Naive thymus-derived CD8-positive, alpha-beta T cell (primary cell): ENCODE measurements around the gene ZNF33A. TPM values are rescaled to one million over a fixed set of nuclear protein-coding genes. Genes with fewer than 3 reads are reported as not detected.
"Not testable (repeated sequence)": the region's sequence is repeated elsewhere in the genome, so short reads cannot be mapped to it uniquely, and the experiment has no call there.

Experiments used
- ATAC-seq, 2 donors: fragments of 150-1000 bp; cut with Tn5 transposase in 1 of 2; sonication (Bioruptor Pico), chemical (Tn5 transposase) in 1 of 2; 1 replicate in 1 of 2; 2 replicates in 1 of 2; pipeline ENCODE4 v1.10.0; 2021; ENCODE audit warnings: mild to moderate bottlenecking in 2 of 2, moderate library complexity in 2 of 2
- POLR2A ChIA-PET: fragments of 350-600 bp; sonication (Branson Sonifier 250); formaldehyde crosslinking; loops from one replicate; lab custom pipeline; 2021; ENCODE audit warnings: antibody characterized with exemption; lab: Charles Lee
- DNase-seq, 10 donors: peaks; one replicate each; pipeline versions ENCODE4 v3.0.0 to v3.0.0-alpha.2; 2020 to 2022
- H3K27ac Mint-ChIP-seq, 10 donors: one replicate each; pipeline ENCODE4 v1.8.0; 2020 to 2022; ENCODE audit warnings: mild to moderate bottlenecking in 10 of 10, mixed read lengths in 10 of 10, moderate library complexity in 4 of 10, inconsistent platforms in 1 of 10
- H3K27me3 Mint-ChIP-seq, 5 donors: one replicate each; pipeline ENCODE4 v1.8.0; 2021 to 2022; ENCODE audit warnings: mixed read lengths in 5 of 5
- H3K36me3 Mint-ChIP-seq, 3 donors: one replicate each; pipeline ENCODE4 v1.8.0; 2020 to 2022; ENCODE audit warnings: mixed read lengths in 3 of 3, mild to moderate bottlenecking in 2 of 3, inconsistent platforms in 1 of 3
- H3K4me1 Mint-ChIP-seq, 4 donors: one replicate each; pipeline ENCODE4 v1.8.0; 2021 to 2022; ENCODE audit warnings: mixed read lengths in 4 of 4
- H3K4me3 Mint-ChIP-seq, 10 donors: one replicate each; pipeline ENCODE4 v1.8.0; 2020 to 2022; ENCODE audit warnings: mild to moderate bottlenecking in 10 of 10, mixed read lengths in 10 of 10, moderate library complexity in 6 of 10, inconsistent platforms in 1 of 10
- H3K9me3 Mint-ChIP-seq, 9 donors: one replicate each; pipeline ENCODE4 v1.8.0; 2020 to 2022; ENCODE audit warnings: mixed read lengths in 9 of 9, mild to moderate bottlenecking in 3 of 9, inconsistent platforms in 1 of 9, moderate library complexity in 1 of 9
- polyA plus RNA-seq, 3 donors: library from polyadenylated mRNA; unstranded; fragments of 300-500 nt; fragmentation: Illumina TruSeq; gene quantifications; one replicate each; pipeline ENCODE4 v1.2.3, GENCODE V29; 2021
- total RNA-seq, 8 experiments: library from RNA in 2 of 8; stranded (reverse) in 2 of 8; gene quantifications; one replicate each; pipeline ENCODE4 v1.2.3 and lab custom pipeline; 2021 to 2026

The ZNF33A gene
- total and polyA plus RNA-seq, 5 experiments from 2014 or later: 13.4 to 76.1 (median 21.4) TPM

DNA sequence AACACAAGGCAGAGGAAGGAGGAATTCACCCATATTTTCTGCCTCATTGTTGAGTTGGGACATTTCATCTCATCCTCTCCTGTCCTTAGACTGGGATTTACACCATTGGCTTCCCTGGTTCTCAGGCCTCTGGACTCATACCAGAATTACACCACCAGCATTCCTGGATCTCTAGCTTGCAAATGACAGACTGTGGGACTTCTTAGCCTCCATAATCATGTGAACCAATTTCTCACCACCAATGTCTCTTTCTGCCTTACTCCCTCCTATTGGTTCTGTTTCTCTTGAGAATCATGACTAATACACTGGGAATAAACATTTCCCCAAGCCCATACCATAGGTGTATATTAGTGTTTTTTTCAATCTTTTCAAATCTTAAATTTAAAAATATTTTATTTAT lies 2.9 kb upstream of the ZNF33A start:
- Mint-ChIP-seq H3K36me3 (peaks cover 0 to 9% (median 0%) of the 10 kb centered on the region in 3 donors), H3K27me3 (no peaks in the 10 kb centered on the region), H3K4me3 (no peak overlapping the region), H3K4me1 (peaks cover 9 to 25% (median 19%) of the 10 kb centered on the region in 4 donors), H3K27ac (no peak overlapping the region), H3K9me3 (no peaks in the 10 kb centered on the region)
- ATAC-seq (no peak), DNase-seq (no peak)
- POLR2A ChIA-PET: interaction anchor here (1.4 kb wide), 1 partner anchor 32 kb away, joined by 4 read pairs; no protein-coding TSS in a partner anchor

DNA sequence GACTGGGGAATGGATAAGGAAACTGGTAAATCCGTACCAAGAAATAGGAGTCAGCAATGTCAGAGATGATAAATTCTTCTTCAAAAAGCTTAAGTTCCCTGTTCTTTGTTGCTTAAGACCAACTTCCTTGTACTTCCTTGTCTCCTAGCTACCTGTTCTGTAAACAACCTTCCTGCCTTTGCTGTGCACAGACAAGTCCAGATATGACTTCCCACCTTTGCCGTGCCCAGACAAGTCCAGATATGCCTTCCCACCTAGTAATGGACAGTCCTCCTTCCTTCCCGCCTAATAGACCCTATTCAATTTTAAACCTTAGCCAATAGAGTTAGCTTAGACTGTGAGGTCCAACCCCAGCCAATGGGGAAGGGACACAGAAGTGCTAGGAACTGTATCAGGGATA lies 2.5 kb upstream of the ZNF33A start:
- peak overlapping the region in 3 of 10 donors; percentile 33 to 54 (median 40) for H3K27ac Mint-ChIP-seq
- POLR2A ChIA-PET: interaction anchor here (1.4 kb wide), 1 partner anchor 33 kb away, joined by 4 read pairs; no protein-coding TSS in a partner anchor
- no peak overlapping the region for H3K4me3 Mint-ChIP-seq
- peaks cover 11 to 28% (median 23%) of the 10 kb centered on the region in 4 donors for H3K4me1 Mint-ChIP-seq
- ATAC-seq (no peak), DNase-seq (no peak)
- peaks cover 0 to 12% (median 0%) of the 10 kb centered on the region in 3 donors for H3K36me3 Mint-ChIP-seq
- no peaks in the 10 kb centered on the region for H3K9me3 Mint-ChIP-seq
- no peaks in the 10 kb centered on the region for H3K27me3 Mint-ChIP-seq

DNA sequence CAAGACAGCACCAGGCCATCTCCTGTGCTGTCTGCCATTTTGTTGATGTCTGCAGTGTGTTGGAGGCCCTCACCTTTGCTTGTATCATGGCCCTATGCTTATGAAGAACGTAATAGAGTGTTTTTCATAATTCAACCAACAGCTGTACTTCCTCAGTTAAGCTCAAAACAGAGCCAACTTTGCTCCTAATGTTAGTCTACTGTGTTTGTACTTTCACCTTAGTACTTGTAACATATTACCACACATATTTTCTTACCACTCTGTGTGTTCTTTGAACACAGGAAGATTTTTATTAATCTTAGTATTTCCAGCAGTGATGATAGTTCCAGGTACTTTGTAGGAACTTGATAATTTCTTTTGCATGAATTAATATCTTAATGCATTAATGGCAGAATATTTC lies 5.9 kb downstream of the ZNF33A start:
- Mint-ChIP-seq H3K4me3 (peak overlapping the region in 1 of 10 donors; percentile 7), H3K27me3 (no peaks in the 10 kb centered on the region), H3K27ac (no peak overlapping the region), H3K36me3 (peaks cover 25 to 88% (median 60%) of the 10 kb centered on the region in 3 donors), H3K4me1 (peaks cover 22 to 65% (median 57%) of the 10 kb centered on the region in 4 donors), H3K9me3 (peaks cover 0 to 4% (median 0%) of the 10 kb centered on the region in 9 donors)
- POLR2A ChIA-PET: no interaction called here
- DNase-seq: no peak
- ATAC-seq: no peak

DNA sequence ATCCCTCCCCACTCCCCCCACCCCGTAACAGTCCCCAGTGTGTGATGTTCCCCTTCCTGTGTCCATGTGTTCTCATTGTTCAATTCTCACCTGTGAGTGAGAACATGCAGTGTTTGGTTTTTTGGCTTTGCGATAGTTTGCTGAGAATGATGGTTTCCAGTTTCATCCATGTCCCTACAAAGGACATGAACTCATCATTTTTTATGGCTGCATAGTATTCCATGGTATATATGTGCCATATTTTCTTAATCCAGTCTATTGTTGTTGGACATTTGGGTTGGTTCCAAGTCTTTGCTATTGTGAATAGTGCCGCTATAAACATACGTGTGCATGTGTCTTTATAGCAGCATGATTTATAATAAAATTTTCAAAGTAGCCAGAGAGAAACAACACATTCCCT lies 8.6 kb downstream of the ZNF33A start:
- peaks cover 15 to 44% (median 35%) of the 10 kb centered on the region in 4 donors for H3K4me1 Mint-ChIP-seq
- POLR2A ChIA-PET, ATAC-seq: not testable (repeated sequence)

DNA sequence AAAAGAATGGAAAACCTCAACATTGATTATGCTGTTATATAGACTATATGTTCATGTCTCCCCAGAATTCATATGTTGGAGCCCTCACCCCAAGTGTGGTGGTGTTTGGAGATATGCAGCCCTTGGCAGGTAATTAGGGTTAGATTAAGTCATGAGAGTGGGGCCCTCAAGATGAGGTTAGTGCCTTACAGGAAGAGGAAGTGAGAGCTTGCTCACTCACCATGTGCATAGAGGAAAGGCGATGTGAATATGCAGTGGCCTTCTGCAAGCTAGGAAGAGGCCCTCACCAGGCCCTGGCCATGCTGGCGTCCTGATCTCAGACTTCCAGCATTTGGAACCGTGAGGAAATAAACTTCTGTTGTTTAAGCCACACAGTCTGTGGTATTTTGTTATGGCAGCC lies 14.8 kb downstream of the ZNF33A start:
- Mint-ChIP-seq H3K27me3 (no peaks in the 10 kb centered on the region), H3K4me1 (peaks cover 20 to 35% (median 28%) of the 10 kb centered on the region in 4 donors), H3K4me3 (no peak overlapping the region), H3K36me3 (peaks cover 50 to 96% (median 69%) of the 10 kb centered on the region in 3 donors), H3K27ac (peak overlapping the region in 6 of 10 donors; percentile 1 to 82 (median 50)), H3K9me3 (peaks cover 0 to 7% (median 0%) of the 10 kb centered on the region in 9 donors)
- ATAC-seq (no peak), DNase-seq (no peak)
- POLR2A ChIA-PET: no interaction called here

More for the DNA sequence above, 8.6 kb downstream of the ZNF33A start:
- DNase-seq, H3K27me3 Mint-ChIP-seq, H3K4me3 Mint-ChIP-seq, H3K9me3 Mint-ChIP-seq: not testable (repeated sequence)
- Mint-ChIP-seq H3K36me3 (peaks cover 25 to 97% (median 74%) of the 10 kb centered on the region in 3 donors), H3K27ac (peak overlapping the region in 2 of 10 donors; percentile 4 to 40)

DNA sequence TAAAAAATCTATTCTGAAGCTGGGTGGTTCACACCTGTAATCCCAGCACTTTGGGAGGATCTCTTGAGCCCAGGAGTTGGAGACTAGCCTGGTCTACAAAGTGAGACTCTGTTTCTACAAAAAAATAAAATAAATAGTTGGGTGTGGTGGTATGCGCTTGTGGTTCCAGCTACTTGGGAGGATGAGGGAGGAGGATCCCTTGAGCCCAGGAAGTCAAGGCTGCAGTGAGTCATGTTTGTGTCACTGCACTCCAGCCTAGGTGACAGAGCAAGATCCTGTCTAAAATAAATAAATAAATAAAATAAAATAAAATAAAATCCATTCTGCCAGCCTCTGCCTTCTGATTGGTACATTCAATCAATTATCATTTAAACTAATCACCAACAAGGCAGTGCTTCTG lies 17.5 kb downstream of the ZNF33A start:
- H3K27me3 Mint-ChIP-seq: no peaks in the 10 kb centered on the region
- no peak overlapping the region for H3K4me3 Mint-ChIP-seq
- peaks cover 48 to 96% (median 72%) of the 10 kb centered on the region in 3 donors for H3K36me3 Mint-ChIP-seq
- H3K9me3 Mint-ChIP-seq: peaks cover 0 to 7% (median 0%) of the 10 kb centered on the region in 9 donors
- H3K27ac Mint-ChIP-seq: peak overlapping the region in 3 of 10 donors; percentile 54 to 83 (median 69)
- peaks cover 17 to 34% (median 28%) of the 10 kb centered on the region in 4 donors for H3K4me1 Mint-ChIP-seq
- DNase-seq (no peak), ATAC-seq (no peak)
- POLR2A ChIA-PET: no interaction called here

DNA sequence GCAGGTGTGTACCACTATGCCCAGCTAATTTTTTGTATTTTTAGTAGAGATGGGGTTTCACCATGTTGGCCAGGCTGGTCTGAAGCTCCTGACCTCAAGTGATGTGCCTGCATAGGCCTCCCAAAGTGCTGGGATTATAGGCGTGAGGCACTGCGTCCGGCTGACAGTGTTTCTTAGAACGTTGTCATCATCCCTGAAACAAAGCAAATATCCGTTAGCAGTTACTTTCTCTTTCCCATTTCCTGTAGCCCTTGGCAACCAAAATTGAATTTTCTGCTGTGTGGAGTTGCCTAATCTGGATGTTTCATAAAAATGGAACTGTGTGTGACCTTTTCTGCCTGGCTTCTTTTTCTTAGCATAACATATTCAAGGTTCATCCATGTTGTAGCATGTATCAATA lies 22.4 kb downstream of the ZNF33A start:
- peaks cover 7 to 28% (median 16%) of the 10 kb centered on the region in 4 donors for H3K4me1 Mint-ChIP-seq
- POLR2A ChIA-PET: no interaction called here
- H3K9me3 Mint-ChIP-seq: peaks cover 0 to 16% (median 5%) of the 10 kb centered on the region in 9 donors
- no peak overlapping the region for H3K4me3 Mint-ChIP-seq
- peaks cover 51 to 98% (median 90%) of the 10 kb centered on the region in 3 donors for H3K36me3 Mint-ChIP-seq
- ATAC-seq: no peak
- no peak for DNase-seq
- no peak overlapping the region for H3K27ac Mint-ChIP-seq
- no peaks in the 10 kb centered on the region for H3K27me3 Mint-ChIP-seq

DNA sequence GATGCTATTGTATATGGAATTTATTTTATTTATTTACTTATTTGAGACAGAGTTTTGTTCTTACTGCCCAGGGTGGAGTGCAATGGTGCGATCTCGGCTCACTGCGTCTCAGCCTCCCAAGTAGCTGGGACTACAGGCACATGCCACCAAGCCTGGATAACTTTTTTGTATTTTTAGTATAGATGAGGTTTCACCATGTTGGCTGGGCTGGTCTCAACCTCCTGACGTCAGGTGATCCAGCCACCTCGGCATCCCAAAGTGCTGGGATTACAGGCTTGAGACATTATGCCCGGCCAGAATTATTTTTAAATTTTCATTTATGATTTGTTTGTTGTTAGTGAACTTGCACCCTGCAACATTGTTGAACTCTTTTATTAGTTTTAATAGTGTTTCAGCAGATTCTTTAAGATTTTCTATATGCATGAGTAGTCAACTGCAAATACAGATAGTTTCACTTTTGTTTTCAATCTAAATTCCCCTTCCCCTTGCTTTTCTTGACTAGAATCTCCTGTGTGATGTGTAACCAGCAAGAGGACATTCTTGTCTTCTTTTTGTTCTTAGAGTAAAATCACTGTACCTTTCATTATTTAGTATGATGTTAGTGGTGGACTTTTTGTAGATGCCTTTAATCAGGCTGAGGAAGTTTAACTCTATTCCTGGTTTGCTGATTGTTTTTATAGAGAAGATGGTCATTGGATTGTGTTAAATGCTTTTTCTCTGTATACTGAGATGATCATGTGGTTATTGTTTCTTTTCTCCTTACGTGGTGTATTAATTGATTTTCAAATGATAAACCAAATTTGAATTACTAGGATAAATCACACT lies 27.8 kb downstream of the ZNF33A start:
- no peaks in the 10 kb centered on the region for H3K27me3 Mint-ChIP-seq
- peaks cover 12 to 49% (median 35%) of the 10 kb centered on the region in 4 donors for H3K4me1 Mint-ChIP-seq
- ATAC-seq (peak in 1 of 2 donors; percentile 49), DNase-seq (peak in 2 of 10 donors; percentile 7 to 12)
- H3K9me3 Mint-ChIP-seq: peaks cover 0 to 38% (median 14%) of the 10 kb centered on the region in 9 donors
- POLR2A ChIA-PET: no interaction called here
- peak overlapping the region; percentile 36 to 80 (median 70) for H3K4me3 Mint-ChIP-seq
- peaks cover 48 to 89% (median 78%) of the 10 kb centered on the region in 3 donors for H3K36me3 Mint-ChIP-seq
- H3K27ac Mint-ChIP-seq: peak overlapping the region; percentile 11 to 96 (median 84)

DNA sequence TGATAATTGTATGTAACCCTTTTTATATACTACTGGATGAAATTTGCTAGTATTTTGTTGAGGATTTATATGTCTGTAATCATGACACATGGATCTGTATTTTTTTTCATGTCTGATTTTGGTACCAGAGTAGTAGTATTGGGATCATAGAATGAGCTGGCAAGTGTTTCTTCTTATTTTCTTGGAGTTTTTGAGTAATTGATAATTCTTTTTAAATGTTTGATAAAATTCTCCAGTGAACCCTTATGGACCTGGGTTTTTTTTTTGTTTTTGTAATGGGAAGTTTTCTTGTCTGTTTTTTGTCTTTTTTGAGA lies 28.4 kb downstream of the ZNF33A start:
- peaks cover 0 to 38% (median 14%) of the 10 kb centered on the region in 9 donors for H3K9me3 Mint-ChIP-seq
- peak overlapping the region; percentile 11 to 96 (median 84) for H3K27ac Mint-ChIP-seq
- POLR2A ChIA-PET: no interaction called here
- H3K36me3 Mint-ChIP-seq: peaks cover 47 to 90% (median 78%) of the 10 kb centered on the region in 3 donors
- DNase-seq: no peak
- H3K4me1 Mint-ChIP-seq: peaks cover 17 to 54% (median 39%) of the 10 kb centered on the region in 4 donors
- H3K4me3 Mint-ChIP-seq: peak overlapping the region in 9 of 10 donors; percentile 40 to 80 (median 75)
- no peaks in the 10 kb centered on the region for H3K27me3 Mint-ChIP-seq
- ATAC-seq: no peak

DNA sequence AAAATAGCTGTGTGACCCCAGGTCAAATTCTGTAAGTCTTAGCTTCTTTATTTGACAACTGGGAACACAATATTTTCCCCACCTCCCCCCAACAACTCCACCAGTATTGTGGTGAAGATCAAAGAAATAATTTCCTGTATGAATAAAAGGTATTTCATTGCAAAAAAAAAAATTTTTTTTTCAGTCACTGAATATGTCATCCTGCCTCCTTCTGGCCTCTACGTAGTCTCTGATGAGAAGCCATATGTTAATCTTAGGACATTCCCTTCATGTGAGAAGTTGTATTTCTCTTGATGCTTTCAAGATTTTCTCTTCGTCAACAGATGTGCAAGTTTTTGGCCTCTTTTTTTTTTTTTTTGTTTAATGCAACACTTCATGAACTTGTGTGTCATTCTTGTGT lies 33.0 kb downstream of the ZNF33A start:
- peaks cover 47 to 88% (median 78%) of the 10 kb centered on the region in 3 donors for H3K36me3 Mint-ChIP-seq
- ATAC-seq (peak; percentile 36 to 47), DNase-seq (peak in 2 of 10 donors; percentile 7 to 11)
- POLR2A ChIA-PET: no interaction called here
- peak overlapping the region; percentile 10 to 76 (median 56) for H3K27ac Mint-ChIP-seq
- H3K9me3 Mint-ChIP-seq: peaks cover 5 to 45% (median 22%) of the 10 kb centered on the region in 9 donors
- peak overlapping the region in 7 of 10 donors; percentile 0 to 66 (median 24) for H3K4me3 Mint-ChIP-seq
- H3K27me3 Mint-ChIP-seq: no peaks in the 10 kb centered on the region
- H3K4me1 Mint-ChIP-seq: peaks cover 18 to 45% (median 39%) of the 10 kb centered on the region in 4 donors

DNA sequence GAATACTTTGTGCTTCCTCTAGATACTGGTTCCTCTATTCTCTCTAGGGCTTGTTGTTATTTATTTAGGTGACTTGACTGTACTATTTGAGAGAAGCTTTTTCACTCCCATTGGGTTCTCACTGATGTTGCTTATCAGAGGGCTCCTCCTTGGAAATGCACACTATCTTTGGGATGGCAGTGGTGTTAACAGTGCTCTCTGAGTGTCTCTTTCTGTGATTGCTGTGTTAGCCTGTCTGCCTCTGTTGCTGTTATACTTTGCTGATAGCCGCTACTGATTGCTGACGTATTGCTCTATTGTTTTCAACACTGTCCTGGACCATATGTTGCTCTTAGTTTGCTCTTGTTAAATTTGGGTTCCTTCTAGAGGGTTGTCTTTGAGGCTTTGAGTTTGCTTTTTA lies 34.7 kb downstream of the ZNF33A start:
- Mint-ChIP-seq H3K4me1 (peaks cover 12 to 31% (median 26%) of the 10 kb centered on the region in 4 donors), H3K9me3 (peaks cover 5 to 52% (median 27%) of the 10 kb centered on the region in 9 donors), H3K27ac (peak overlapping the region in 3 of 10 donors; percentile 33 to 43 (median 34)), H3K4me3 (peak overlapping the region in 2 of 10 donors; percentile 22 to 29), H3K27me3 (no peaks in the 10 kb centered on the region), H3K36me3 (peaks cover 49 to 86% (median 79%) of the 10 kb centered on the region in 3 donors)
- POLR2A ChIA-PET: no interaction called here
- ATAC-seq: no peak
- no peak for DNase-seq

DNA sequence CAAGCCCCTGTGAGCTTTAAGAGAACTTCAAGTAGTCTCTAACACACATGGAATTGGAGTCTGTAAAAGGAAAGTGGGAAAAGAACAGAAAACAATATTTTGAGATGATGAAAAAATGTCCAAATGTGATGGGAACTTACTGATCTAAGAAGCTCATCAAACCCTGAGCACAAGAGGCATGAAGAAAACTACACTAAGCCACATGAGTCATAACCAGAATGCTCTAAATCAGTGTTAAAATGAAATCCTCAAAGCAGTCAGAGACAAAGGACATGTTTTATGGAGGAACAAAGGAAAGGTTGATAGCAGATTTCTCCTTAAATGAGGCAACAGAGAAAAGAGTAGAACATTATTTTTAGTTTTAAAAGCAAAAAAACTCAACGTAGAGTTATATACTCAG lies 37.2 kb downstream of the ZNF33A start:
- ATAC-seq (no peak), DNase-seq (no peak)
- Mint-ChIP-seq H3K36me3 (peaks cover 50 to 85% (median 76%) of the 10 kb centered on the region in 3 donors), H3K4me1 (peaks cover 11 to 25% (median 18%) of the 10 kb centered on the region in 4 donors), H3K4me3 (no peak overlapping the region), H3K9me3 (peaks cover 10 to 53% (median 31%) of the 10 kb centered on the region in 9 donors), H3K27ac (peak overlapping the region in 2 of 10 donors; percentile 55 to 60), H3K27me3 (no peaks in the 10 kb centered on the region)
- POLR2A ChIA-PET: no interaction called here

DNA sequence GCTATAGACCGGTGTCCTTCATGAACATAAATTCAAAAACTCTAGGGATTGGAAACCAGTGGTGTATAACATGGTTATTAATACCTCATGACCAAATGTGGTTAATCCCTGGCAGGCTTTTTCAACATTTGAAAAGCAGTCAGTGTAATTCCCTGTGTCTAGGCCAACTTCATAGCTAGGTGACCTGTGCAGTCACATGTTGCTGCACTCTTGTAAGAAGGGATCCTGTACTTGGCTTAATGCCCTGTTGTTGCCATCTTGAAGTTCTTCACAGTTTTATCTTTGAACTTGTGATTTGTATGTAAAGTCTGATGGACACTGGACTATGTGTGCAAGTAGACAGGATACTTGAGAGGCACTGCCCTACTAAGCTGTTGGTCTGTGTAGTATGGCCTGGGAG lies 39.7 kb downstream of the ZNF33A start:
- H3K36me3 Mint-ChIP-seq: peaks cover 68 to 89% (median 78%) of the 10 kb centered on the region in 3 donors
- no peak for ATAC-seq
- peaks cover 21 to 78% (median 51%) of the 10 kb centered on the region in 9 donors for H3K9me3 Mint-ChIP-seq

More for the DNA sequence above, 39.7 kb downstream of the ZNF33A start:
- H3K27me3 Mint-ChIP-seq: no peaks in the 10 kb centered on the region
- no peak overlapping the region for H3K27ac Mint-ChIP-seq
- no peak for DNase-seq
- H3K4me1 Mint-ChIP-seq: peaks cover 2 to 8% (median 3%) of the 10 kb centered on the region in 4 donors
- no peak overlapping the region for H3K4me3 Mint-ChIP-seq
- POLR2A ChIA-PET: no interaction called here
